GM12878 (cell line): ENCODE results near the gene MBD6. TPM values are rescaled to one million over a fixed set of nuclear protein-coding genes. Genes with fewer than 3 reads are reported as not detected.

Experiments
- ATAC-seq: fragments of 200-7000 bp; cut with Tn5 transposase; 3 replicates; pipeline ENCODE4 v1.9.1; 2020; ENCODE audit warnings: mild to moderate bottlenecking, moderate library complexity
- BruUV-seq: library from RNA; stranded (reverse); fragments of 400-500 nt; replicated peaks from 2 replicates; lab custom pipeline; 2021; lab: Mats Ljungman, UMichigan
- CTCF ChIA-PET: fragments of 300-600 bp; sonication (Branson Sonifier 250); formaldehyde crosslinking; extraction: SDS; loops from one replicate; lab custom pipeline; 2021; ENCODE audit warnings: inconsistent platforms; lab: Yijun Ruan, JAX
- POLR2A ChIA-PET: fragments of 350-600 bp; formaldehyde crosslinking; extraction: SDS; loops from one replicate; lab custom pipeline; 2021; ENCODE audit warnings: inconsistent platforms; lab: Charles Lee
- RAD21 ChIA-PET: fragments of 300-600 bp; sonication (Branson Sonifier 250); formaldehyde crosslinking; loops from one replicate; lab custom pipeline; 2023; ENCODE audit warnings: antibody characterized with exemption; ENCODE audit not compliant: unreplicated experiment; lab: Charles Lee
- SMC1A ChIA-PET: fragments of 300-600 bp; sonication (Branson Sonifier 250); formaldehyde crosslinking; loops from one replicate; lab custom pipeline; 2023; ENCODE audit not compliant: unreplicated experiment, uncharacterized antibody; lab: Charles Lee
- DNase-seq: peaks from one replicate; pipeline ENCODE4 v3.0.0-alpha.2; 2011; ENCODE audit warnings: low read depth, low spot score
- FAIRE-seq: peaks from 3 replicates; lab custom pipeline; 2011; peaks lifted over from hg19 to GRCh38; lab: Jason Lieb, UNC
- H2AFZ ChIP-seq: 2 replicates; pipeline ENCODE4 v1.6.0; 2011; ENCODE audit warnings: low read depth, low read length, control low read depth; ENCODE audit not compliant: control insufficient read depth
- H3K27ac ChIP-seq: 2 replicates; pipeline ENCODE4 v1.5.1; 2011; ENCODE audit warnings: control low read depth; ENCODE audit not compliant: control insufficient read depth, insufficient read depth
- H3K27me3 ChIP-seq, 2 experiments: replicated peaks in 1 of 2; 2 replicates each; pipeline versions ENCODE4 v1.6.0 to v1.6.1; 2011; ENCODE audit warnings: low read length in 1 of 2; ENCODE audit not compliant: control insufficient read depth in 2 of 2, insufficient read depth in 2 of 2
- H3K36me3 ChIP-seq, 2 experiments: 2 replicates each; pipeline ENCODE4 v1.5.1; 2011; ENCODE audit warnings: low read length in 1 of 2; ENCODE audit not compliant: control insufficient read depth in 2 of 2, insufficient read depth in 2 of 2
- H3K4me1 ChIP-seq: 2 replicates; pipeline ENCODE4 v1.6.1; 2011; ENCODE audit warnings: mild to moderate bottlenecking, low read length, moderate library complexity, mixed read lengths; ENCODE audit not compliant: control insufficient read depth, insufficient read depth
- H3K4me2 ChIP-seq: 2 replicates; pipeline ENCODE4 v1.6.0; 2011; ENCODE audit warnings: control low read depth; ENCODE audit not compliant: control insufficient read depth, insufficient read depth
- H3K4me3 ChIP-seq: fragments of 200-600 bp; sonication (generic); 2 replicates; pipeline ENCODE4 v1.5.1; 2016
- H3K79me2 ChIP-seq: 2 replicates; pipeline ENCODE4 v1.6.0; 2011; ENCODE audit warnings: low read length; ENCODE audit not compliant: control insufficient read depth, insufficient read depth
- H3K9ac ChIP-seq: 2 replicates; pipeline ENCODE4 v1.8.0; 2011; ENCODE audit warnings: low read length, control low read depth, mixed read lengths; ENCODE audit not compliant: control insufficient read depth, insufficient read depth
- H3K9me3 ChIP-seq: replicated peaks from 3 replicates; pipeline ENCODE4 v1.5.1; 2011; ENCODE audit warnings: mild to moderate bottlenecking, low read length; ENCODE audit not compliant: control insufficient read depth, insufficient read depth
- H4K20me1 ChIP-seq: 2 replicates; pipeline ENCODE4 v1.6.0; 2011; ENCODE audit not compliant: control insufficient read depth, insufficient read depth
- ASH2L ChIP-seq: fragments of 300-600, 200-600 bp; sonication (generic); IDR thresholded peaks from 2 replicates; pipeline ENCODE4 v1.6.1; 2017; ENCODE audit warnings: low read depth, mild to moderate bottlenecking, borderline replicate concordance
- GATAD2B ChIP-seq: fragments of 450-650 bp; conservative IDR thresholded peaks from 2 replicates; pipeline ENCODE4 v1.6.1; 2017; ENCODE audit warnings: low read depth, mild to moderate bottlenecking, moderate library complexity
- MYB ChIP-seq: fragments of 150-350 bp; IDR thresholded peaks from 2 replicates; pipeline ENCODE4 v1.6.1; 2014; ENCODE audit warnings: mild to moderate bottlenecking, low read depth, low read length, borderline replicate concordance
- PML ChIP-seq: IDR thresholded peaks from 2 replicates; pipeline ENCODE4 v1.6.1; 2012; ENCODE audit warnings: low read length, inconsistent platforms
- POU2F2 ChIP-seq: IDR thresholded peaks from 3 replicates; pipeline ENCODE4 v1.6.1; 2011; ENCODE audit warnings: low read depth, mild to moderate bottlenecking, low read length, borderline replicate concordance
- RFX5 ChIP-seq: IDR thresholded peaks from 2 replicates; pipeline ENCODE4 v1.6.1; 2011; ENCODE audit warnings: low read depth, low read length, improper control_type of control experiment
- RUNX3 ChIP-seq: IDR thresholded peaks from 2 replicates; pipeline ENCODE4 v1.6.1; 2012; ENCODE audit warnings: low read length, inconsistent platforms
- YY1 ChIP-seq: IDR thresholded peaks from 2 replicates; pipeline ENCODE4 v1.6.1; 2011; ENCODE audit warnings: low read depth, mild to moderate bottlenecking, low read length
- ZZZ3 ChIP-seq: IDR thresholded peaks from 2 replicates; pipeline ENCODE4 v1.6.1; 2011; ENCODE audit warnings: low read depth; ENCODE audit not compliant: control insufficient read depth, insufficient read length
- WGBS: methylation state at CpG from one replicate; pipeline ENCODE4 v1.1.6; 2016; ENCODE audit warnings: low lambda C conversion rate; ENCODE audit not compliant: insufficient replicate concordance, insufficient coverage; ENCODE audit errors: missing lambda C conversion rate; 5-methylcytosine and 5-hydroxymethylcytosine counted together
- in situ Hi-C: fragments of 300-500 bp; cut with MboI; formaldehyde crosslinking; loops from 9 replicates; pipeline ENCODE4 v1.14.3; 2018; ENCODE audit warnings: mixed read lengths
- intact Hi-C: fragments of 100-400 bp; cut with micrococcal nuclease; formaldehyde crosslinking; loops from one replicate; pipeline ENCODE4 v1.14.2; 2022; ENCODE audit not compliant: unreplicated experiment
- polyA plus RNA-seq, 11 experiments: library from polyadenylated mRNA; depleted of rRNA in 4 of 11; unstranded in 6 of 11; stranded (reverse) in 5 of 11; fragments of >200 nt; fragmentation: Nextera tagmentation in 4 of 11; fragmentation: Illumina TruSeq in 1 of 11; extraction: Ambion mirVana in 4 of 11; extraction: Trizol in 1 of 11; gene quantifications; 1 replicate in 1 of 11; 2 replicates in 10 of 11; pipeline versions ENCODE4 v1.2.1 to v1.2.3, GENCODE V29; 2011 to 2016; ENCODE audit warnings: inconsistent platforms in 2 of 11, missing spikeins in 2 of 11, low read depth in 1 of 11
- total RNA-seq, 4 experiments: library from RNA; depleted of rRNA in 3 of 4; stranded (reverse); fragments of >200 nt in 3 of 4; fragmentation: Illumina TruSeq in 1 of 4; extraction: Trizol in 1 of 4; gene quantifications; 2 replicates each; pipeline versions ENCODE4 v1.2.1 to v1.2.3, GENCODE V29; 2013 to 2021
- TF ChIP-seq, protein P1 (sequence below): IDR thresholded peaks from 2 replicates; pipeline ENCODE4 v1.6.1; 2012; ENCODE audit warnings: mild to moderate bottlenecking, low read depth, low read length
- TF ChIP-seq, protein P2 (sequence below): IDR thresholded peaks from 2 replicates; pipeline ENCODE4 v1.6.1; 2012; ENCODE audit warnings: low read depth, low read length, improper control_type of control experiment
- TF ChIP-seq, protein P3 (sequence below): IDR thresholded peaks from 2 replicates; pipeline ENCODE4 v1.6.1; 2011; ENCODE audit warnings: low read depth, low read length, improper control_type of control experiment, borderline replicate concordance

Gene MBD6
- total and polyA plus RNA-seq, 10 of the 15 experiments (the other 5 are each of a cell fraction or from before 2014, with no cell fraction given), result 1.5 to 52.7 (median 6.8) TPM

DNA sequence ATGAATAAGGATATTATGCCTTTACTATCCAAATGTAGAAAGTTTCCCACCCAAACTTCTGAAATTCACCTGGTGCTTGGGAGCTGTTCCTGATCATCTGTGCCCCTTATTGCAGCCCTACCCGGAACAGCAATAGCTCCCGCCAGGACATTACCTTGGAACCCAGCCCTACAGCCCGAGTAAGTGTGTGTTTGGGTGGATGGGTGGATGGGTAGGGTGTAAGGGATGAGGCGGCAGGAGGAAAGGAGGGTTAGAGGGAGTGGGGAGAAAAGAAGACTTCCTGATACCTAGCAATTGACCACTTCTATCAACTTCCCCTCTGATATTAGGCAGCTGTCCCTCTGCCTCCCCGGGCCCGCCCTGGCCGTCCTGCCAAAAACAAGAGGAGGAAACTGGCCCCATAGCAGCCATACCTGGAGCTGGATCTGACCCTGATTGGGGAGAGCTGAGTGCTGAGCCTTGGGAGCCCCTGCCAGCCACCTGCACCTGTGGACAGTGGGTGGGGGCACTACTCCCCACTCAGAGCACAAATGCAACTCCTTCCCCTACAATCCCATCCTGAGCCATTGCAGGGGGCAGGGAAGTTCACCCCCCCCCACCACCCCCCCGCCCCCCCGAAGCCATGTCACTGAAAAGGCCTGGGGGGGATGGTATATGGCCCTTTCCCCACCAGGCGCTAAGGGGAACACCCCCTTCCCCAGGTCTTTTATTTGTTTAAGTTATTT lies 6.4 kb downstream of the MBD6 start:
- TF ChIP-seq, protein P1, sequence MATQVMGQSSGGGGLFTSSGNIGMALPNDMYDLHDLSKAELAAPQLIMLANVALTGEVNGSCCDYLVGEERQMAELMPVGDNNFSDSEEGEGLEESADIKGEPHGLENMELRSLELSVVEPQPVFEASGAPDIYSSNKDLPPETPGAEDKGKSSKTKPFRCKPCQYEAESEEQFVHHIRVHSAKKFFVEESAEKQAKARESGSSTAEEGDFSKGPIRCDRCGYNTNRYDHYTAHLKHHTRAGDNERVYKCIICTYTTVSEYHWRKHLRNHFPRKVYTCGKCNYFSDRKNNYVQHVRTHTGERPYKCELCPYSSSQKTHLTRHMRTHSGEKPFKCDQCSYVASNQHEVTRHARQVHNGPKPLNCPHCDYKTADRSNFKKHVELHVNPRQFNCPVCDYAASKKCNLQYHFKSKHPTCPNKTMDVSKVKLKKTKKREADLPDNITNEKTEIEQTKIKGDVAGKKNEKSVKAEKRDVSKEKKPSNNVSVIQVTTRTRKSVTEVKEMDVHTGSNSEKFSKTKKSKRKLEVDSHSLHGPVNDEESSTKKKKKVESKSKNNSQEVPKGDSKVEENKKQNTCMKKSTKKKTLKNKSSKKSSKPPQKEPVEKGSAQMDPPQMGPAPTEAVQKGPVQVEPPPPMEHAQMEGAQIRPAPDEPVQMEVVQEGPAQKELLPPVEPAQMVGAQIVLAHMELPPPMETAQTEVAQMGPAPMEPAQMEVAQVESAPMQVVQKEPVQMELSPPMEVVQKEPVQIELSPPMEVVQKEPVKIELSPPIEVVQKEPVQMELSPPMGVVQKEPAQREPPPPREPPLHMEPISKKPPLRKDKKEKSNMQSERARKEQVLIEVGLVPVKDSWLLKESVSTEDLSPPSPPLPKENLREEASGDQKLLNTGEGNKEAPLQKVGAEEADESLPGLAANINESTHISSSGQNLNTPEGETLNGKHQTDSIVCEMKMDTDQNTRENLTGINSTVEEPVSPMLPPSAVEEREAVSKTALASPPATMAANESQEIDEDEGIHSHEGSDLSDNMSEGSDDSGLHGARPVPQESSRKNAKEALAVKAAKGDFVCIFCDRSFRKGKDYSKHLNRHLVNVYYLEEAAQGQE, result no peak
- TF ChIP-seq, protein P2, sequence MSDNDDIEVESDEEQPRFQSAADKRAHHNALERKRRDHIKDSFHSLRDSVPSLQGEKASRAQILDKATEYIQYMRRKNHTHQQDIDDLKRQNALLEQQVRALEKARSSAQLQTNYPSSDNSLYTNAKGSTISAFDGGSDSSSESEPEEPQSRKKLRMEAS, result no peak
- TF ChIP-seq RUNX3 (no peak), GATAD2B (no peak), PML (no peak), POU2F2 (no peak), YY1 (no peak), ASH2L (no peak), RFX5 (no peak), MYB (no peak), ZZZ3 (no peak)
- TF ChIP-seq, protein P3, sequence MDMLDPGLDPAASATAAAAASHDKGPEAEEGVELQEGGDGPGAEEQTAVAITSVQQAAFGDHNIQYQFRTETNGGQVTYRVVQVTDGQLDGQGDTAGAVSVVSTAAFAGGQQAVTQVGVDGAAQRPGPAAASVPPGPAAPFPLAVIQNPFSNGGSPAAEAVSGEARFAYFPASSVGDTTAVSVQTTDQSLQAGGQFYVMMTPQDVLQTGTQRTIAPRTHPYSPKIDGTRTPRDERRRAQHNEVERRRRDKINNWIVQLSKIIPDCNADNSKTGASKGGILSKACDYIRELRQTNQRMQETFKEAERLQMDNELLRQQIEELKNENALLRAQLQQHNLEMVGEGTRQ, result no peak
- Histone ChIP-seq H4K20me1 (no peaks in the 10 kb centered on the region), H3K27ac (no peak overlapping the region), H3K27me3 (no peaks in the 10 kb centered on the region), H3K79me2 (peaks cover 11% of the 10 kb centered on the region), H3K36me3 (peaks cover 23 to 39% of the 10 kb centered on the region in 2 experiments), H3K9me3 (no peaks in the 10 kb centered on the region), H3K4me3 (no peak overlapping the region), H3K4me1 (peaks cover 10% of the 10 kb centered on the region; the same call in 1 of the 2 replicates), H3K4me2 (no peak overlapping the region), H2AFZ (no peak overlapping the region), H3K9ac (no peak overlapping the region)
- RAD21 ChIA-PET, result no interaction called here
- FAIRE-seq, result no peak
- intact Hi-C loops, result no loop called here
- 97% methylated on average over 8 of the region's 10 CpGs for WGBS
- POLR2A ChIA-PET, result interaction anchor here (0.6 to 1.5 kb wide), 3 partner anchors 11 to 74 kb away, joined by 3 to 4 read pairs (median 3); partner anchors contain the start of gene INHBE
- CTCF ChIA-PET, result no interaction called here
- SMC1A ChIA-PET, result no interaction called here
- DNase-seq, result no peak
- ATAC-seq, result no peak
- in situ Hi-C loops, result no loop called here
- BruUV-seq, result no TSS peak
